ENCODE data around the gene SH2D4B. TPM values are rescaled to one million over a fixed set of nuclear protein-coding genes. Genes with fewer than 3 reads are reported as not detected.

Gene SH2D4B
- total RNA-seq, 2 donors from 2014 or later: 0.92 TPM; not detected in 1

GRCh38 chr10:80598084-80598798 is 60.5 kb downstream of the SH2D4B start:
- no peaks in the 10 kb centered on the region for H3K9me3 ChIP-seq
- no peaks in the 10 kb centered on the region for H3K27me3 ChIP-seq (replicated peaks; ENCODE audit: insufficient read depth)
- H3K4me1 ChIP-seq (ENCODE audit: control insufficient read depth in 1 of 2, low read depth in 2 of 2): no peaks in the 10 kb centered on the region
- no peaks in the 10 kb centered on the region for H3K36me3 ChIP-seq
- TF ChIP-seq CTCF (IDR thresholded peaks at IDR 0.05): no peak
- H3K4me3 ChIP-seq: no peak overlapping the region
- DNase-seq (ENCODE audit: low spot score) (no peak), ATAC-seq (ENCODE audit: insufficient number of reproducible peaks, low FRiP score, low read depth) (no peak)
- H3K27ac ChIP-seq: no peak overlapping the region

- Histone ChIP-seq H3K27me3 (replicated peaks; ENCODE audit: insufficient read depth) (no peaks in the 10 kb centered on the region), H3K9me3 (no peaks in the 10 kb centered on the region), H3K4me3 (no peak overlapping the region), H3K36me3 (no peaks in the 10 kb centered on the region), H3K4me1 (ENCODE audit: control insufficient read depth in 1 of 2, low read depth in 2 of 2) (no peaks in the 10 kb centered on the region), H3K27ac (no peak overlapping the region)
- no peak for TF ChIP-seq CTCF (IDR thresholded peaks at IDR 0.05)
- ATAC-seq (ENCODE audit: insufficient number of reproducible peaks, low FRiP score, low read depth): no peak
- DNase-seq (ENCODE audit: low spot score): no peak
Observed at GRCh38 chr10:80598951-80599350, 61.2 kb downstream of the SH2D4B start.

- TF ChIP-seq CTCF (IDR thresholded peaks at IDR 0.05): peak; percentile 19
- no peaks in the 10 kb centered on the region for H3K36me3 ChIP-seq
- DNase-seq (ENCODE audit: low spot score): no peak
- no peaks in the 10 kb centered on the region for H3K27me3 ChIP-seq (replicated peaks; ENCODE audit: insufficient read depth)
- ATAC-seq (ENCODE audit: insufficient number of reproducible peaks, low FRiP score, low read depth): no peak
- H3K4me3 ChIP-seq: no peak overlapping the region
- H3K27ac ChIP-seq: no peak overlapping the region
- no peaks in the 10 kb centered on the region for H3K9me3 ChIP-seq
- no peaks in the 10 kb centered on the region for H3K4me1 ChIP-seq (ENCODE audit: control insufficient read depth in 1 of 2, low read depth in 2 of 2)
Observed at GRCh38 chr10:80599424-80599847, 61.7 kb downstream of the SH2D4B start.

GRCh38 chr10:80600256-80600655 is 62.6 kb downstream of the SH2D4B start:
- TF ChIP-seq CTCF (IDR thresholded peaks at IDR 0.05): no peak
- no peak for DNase-seq (ENCODE audit: low spot score)
- no peak for ATAC-seq (ENCODE audit: insufficient number of reproducible peaks, low FRiP score, low read depth)
- Histone ChIP-seq H3K4me3 (no peak overlapping the region), H3K27me3 (replicated peaks; ENCODE audit: insufficient read depth) (no peaks in the 10 kb centered on the region), H3K27ac (no peak overlapping the region), H3K9me3 (no peaks in the 10 kb centered on the region), H3K36me3 (no peaks in the 10 kb centered on the region), H3K4me1 (ENCODE audit: control insufficient read depth in 1 of 2, low read depth in 2 of 2) (no peaks in the 10 kb centered on the region)

- DNase-seq (ENCODE audit: low spot score) (no peak), ATAC-seq (ENCODE audit: insufficient number of reproducible peaks, low FRiP score, low read depth) (no peak)
- Histone ChIP-seq H3K27ac (no peak overlapping the region), H3K36me3 (no peaks in the 10 kb centered on the region), H3K4me1 (ENCODE audit: control insufficient read depth in 1 of 2, low read depth in 2 of 2) (no peaks in the 10 kb centered on the region), H3K9me3 (no peaks in the 10 kb centered on the region), H3K27me3 (replicated peaks; ENCODE audit: insufficient read depth) (no peaks in the 10 kb centered on the region), H3K4me3 (no peak overlapping the region)
- no peak for TF ChIP-seq CTCF (IDR thresholded peaks at IDR 0.05)
Observed at GRCh38 chr10:80602881-80603280, 65.2 kb downstream of the SH2D4B start.
